Neutrophil (primary cell): Measurements from ENCODE around the gene SERPINE2.

ENCODE experiments used
- H3K27ac ChIP-seq: fragments of 200-600 bp; sonication (generic); 2 replicates; pipeline ENCODE4 v1.5.1; 2016; ENCODE audit warnings: mild to moderate bottlenecking, moderate library complexity
- H3K27me3 ChIP-seq: fragments of 200-600 bp; sonication (generic); 2 replicates; pipeline ENCODE4 v1.6.0; 2016; ENCODE audit warnings: mild to moderate bottlenecking
- H3K36me3 ChIP-seq: fragments of 200-600 bp; sonication (generic); 2 replicates; pipeline ENCODE4 v1.5.1; 2017
- H3K4me1 ChIP-seq, 2 experiments: fragments of 200-600 bp in 1 of 2; sonication (generic) in 1 of 2; 1 replicate in 1 of 2; 2 replicates in 1 of 2; pipeline versions ENCODE4 v1.5.1 to v1.6.1; 2013 to 2016; ENCODE audit warnings: low read depth in 1 of 2, low read length in 1 of 2, mild to moderate bottlenecking in 1 of 2, moderate library complexity in 1 of 2; ENCODE audit not compliant: control insufficient read depth in 1 of 2, insufficient read depth in 1 of 2
- H3K4me3 ChIP-seq, 2 experiments: fragments of 200-600 bp in 1 of 2; sonication (generic) in 1 of 2; 1 replicate in 1 of 2; 2 replicates in 1 of 2; pipeline ENCODE4 v1.5.1; 2013 to 2016; ENCODE audit warnings: low read depth in 1 of 2, low read length in 1 of 2, mild to moderate bottlenecking in 1 of 2, moderate library complexity in 1 of 2
- H3K9me3 ChIP-seq: fragments of 200-600 bp; sonication (generic); 2 replicates; pipeline ENCODE4 v1.5.1; 2016
- TF ChIP-seq, protein P1 (sequence below): fragments of 200-600 bp; sonication (generic); IDR thresholded peaks from 2 replicates; pipeline ENCODE4 v1.5.1; 2016; ENCODE audit warnings: antibody characterized with exemption

SERPINE2 gene

GRCh38 chr2:224059178-224059577, 20.1 kb upstream of the SERPINE2 start:
- H3K27me3 ChIP-seq, result no peaks in the 10 kb centered on the region
- H3K36me3 ChIP-seq, result no peaks in the 10 kb centered on the region
- TF ChIP-seq, protein P1, sequence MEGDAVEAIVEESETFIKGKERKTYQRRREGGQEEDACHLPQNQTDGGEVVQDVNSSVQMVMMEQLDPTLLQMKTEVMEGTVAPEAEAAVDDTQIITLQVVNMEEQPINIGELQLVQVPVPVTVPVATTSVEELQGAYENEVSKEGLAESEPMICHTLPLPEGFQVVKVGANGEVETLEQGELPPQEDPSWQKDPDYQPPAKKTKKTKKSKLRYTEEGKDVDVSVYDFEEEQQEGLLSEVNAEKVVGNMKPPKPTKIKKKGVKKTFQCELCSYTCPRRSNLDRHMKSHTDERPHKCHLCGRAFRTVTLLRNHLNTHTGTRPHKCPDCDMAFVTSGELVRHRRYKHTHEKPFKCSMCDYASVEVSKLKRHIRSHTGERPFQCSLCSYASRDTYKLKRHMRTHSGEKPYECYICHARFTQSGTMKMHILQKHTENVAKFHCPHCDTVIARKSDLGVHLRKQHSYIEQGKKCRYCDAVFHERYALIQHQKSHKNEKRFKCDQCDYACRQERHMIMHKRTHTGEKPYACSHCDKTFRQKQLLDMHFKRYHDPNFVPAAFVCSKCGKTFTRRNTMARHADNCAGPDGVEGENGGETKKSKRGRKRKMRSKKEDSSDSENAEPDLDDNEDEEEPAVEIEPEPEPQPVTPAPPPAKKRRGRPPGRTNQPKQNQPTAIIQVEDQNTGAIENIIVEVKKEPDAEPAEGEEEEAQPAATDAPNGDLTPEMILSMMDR, result no peak
- no peaks in the 10 kb centered on the region for H3K4me1 ChIP-seq
- no peak overlapping the region for H3K4me3 ChIP-seq
- no peak overlapping the region for H3K27ac ChIP-seq
- no peaks in the 10 kb centered on the region for H3K9me3 ChIP-seq

DNA sequence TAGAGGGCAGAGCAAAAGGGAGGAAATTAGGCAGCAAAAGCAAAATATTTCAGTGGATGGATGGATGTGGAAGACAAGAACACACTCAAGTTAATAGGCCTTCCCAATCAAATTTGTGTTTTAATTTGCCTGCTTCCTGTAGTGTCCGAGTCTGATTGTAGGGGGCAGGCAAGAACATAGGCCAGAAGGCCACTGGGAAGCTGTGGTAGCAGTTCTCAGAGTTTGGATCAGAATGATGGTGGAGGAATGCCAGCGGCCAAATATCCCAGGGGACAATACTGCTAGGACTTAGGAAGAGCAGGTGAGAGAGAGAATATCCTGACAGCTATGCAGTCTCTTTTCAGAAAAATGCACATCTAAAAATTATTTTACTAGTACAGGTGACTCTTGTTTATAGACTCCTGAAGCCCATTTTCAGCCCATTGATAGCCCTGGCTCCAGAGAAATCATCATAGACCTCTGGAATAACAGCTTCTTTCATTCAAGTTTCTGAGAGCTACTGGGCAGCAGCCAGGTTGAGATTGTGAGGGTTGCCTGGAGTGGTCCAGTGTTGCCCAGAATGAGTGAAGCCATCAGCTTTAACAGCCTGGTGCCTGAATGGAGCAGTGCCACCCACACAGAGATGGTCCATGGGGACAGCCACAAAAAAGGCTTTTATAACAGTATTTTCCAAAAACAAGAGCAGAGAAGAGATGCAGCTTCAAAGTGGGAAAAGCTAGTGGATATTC, 19.1 kb upstream of the SERPINE2 start:
- no peaks in the 10 kb centered on the region for H3K27me3 ChIP-seq
- H3K4me3 ChIP-seq, result no peak overlapping the region
- H3K36me3 ChIP-seq, result no peaks in the 10 kb centered on the region
- no peaks in the 10 kb centered on the region for H3K9me3 ChIP-seq
- H3K27ac ChIP-seq, result no peak overlapping the region
- H3K4me1 ChIP-seq, result no peaks in the 10 kb centered on the region
- TF ChIP-seq, protein P1, result no peak

DNA sequence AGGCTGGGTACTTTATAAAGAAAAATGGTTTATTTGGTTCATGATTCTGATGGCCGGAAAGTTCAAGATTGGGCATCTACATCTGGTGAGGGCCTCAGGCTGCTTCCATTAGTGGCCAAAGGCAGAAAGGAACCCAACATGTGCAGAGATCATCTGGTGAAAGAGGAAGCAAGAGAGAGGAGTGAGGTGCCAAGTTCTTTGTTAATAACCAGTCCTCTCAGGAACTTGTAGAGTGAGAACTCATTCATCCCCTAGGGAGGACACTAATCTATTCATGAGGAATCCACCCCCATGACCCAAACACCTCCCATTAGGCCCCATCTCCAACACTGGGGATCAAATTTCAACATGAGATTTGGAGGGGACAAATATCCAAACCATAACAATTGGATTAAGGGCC, 17.8 kb upstream of the SERPINE2 start:
- H3K4me1 ChIP-seq, result no peaks in the 10 kb centered on the region
- no peak overlapping the region for H3K4me3 ChIP-seq
- H3K36me3 ChIP-seq, result no peaks in the 10 kb centered on the region
- TF ChIP-seq, protein P1, result no peak
- no peak overlapping the region for H3K27ac ChIP-seq
- H3K9me3 ChIP-seq, result no peaks in the 10 kb centered on the region
- H3K27me3 ChIP-seq, result no peaks in the 10 kb centered on the region

GRCh38 chr2:224055101-224055500, 16.0 kb upstream of the SERPINE2 start:
- Histone ChIP-seq H3K27me3 (peaks cover 10% of the 10 kb centered on the region), H3K4me1 (no peaks in the 10 kb centered on the region), H3K27ac (no peak overlapping the region), H3K36me3 (no peaks in the 10 kb centered on the region), H3K9me3 (no peaks in the 10 kb centered on the region), H3K4me3 (no peak overlapping the region)
- TF ChIP-seq, protein P1, result no peak

DNA sequence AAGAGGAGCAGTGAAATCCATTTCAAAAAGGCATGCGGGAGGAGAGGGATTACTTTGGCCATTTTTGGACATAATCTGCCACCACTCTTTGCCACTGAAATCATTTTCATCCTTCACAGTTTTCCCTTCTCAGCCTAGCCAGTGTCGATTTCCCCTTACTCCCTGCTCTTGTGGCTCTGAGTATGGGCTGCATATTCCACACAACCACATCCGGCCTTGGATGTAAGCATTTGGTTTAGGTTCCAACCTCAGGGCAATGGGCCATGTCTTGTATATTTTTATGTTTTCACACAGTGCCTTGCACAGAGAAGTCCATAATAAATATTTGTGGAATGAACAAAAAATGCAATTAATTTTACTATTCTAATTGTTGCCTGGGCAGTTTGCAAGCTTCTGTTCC, 7.7 kb upstream of the SERPINE2 start:
- no peak overlapping the region for H3K27ac ChIP-seq
- H3K27me3 ChIP-seq, result peaks cover 51% of the 10 kb centered on the region
- no peaks in the 10 kb centered on the region for H3K36me3 ChIP-seq
- no peaks in the 10 kb centered on the region for H3K9me3 ChIP-seq
- TF ChIP-seq, protein P1, result no peak
- H3K4me3 ChIP-seq, result no peak overlapping the region
- no peaks in the 10 kb centered on the region for H3K4me1 ChIP-seq
